Endothelial cell of umbilical vein (primary cell): ENCODE measurements around the gene CEP104. TPM values are rescaled to one million over a fixed set of nuclear protein-coding genes. Genes with fewer than 3 reads are reported as not detected.

Source experiments
- BruUV-seq: library from RNA; stranded (reverse); fragments of 400-500 nt; replicated peaks from 2 replicates; lab custom pipeline; 2021; lab: Mats Ljungman, UMichigan
- CTCF ChIA-PET: fragments of 300-600, 350-600 bp; sonication (Branson Sonifier 250); formaldehyde crosslinking; loops from one replicate; lab custom pipeline; 2021; ENCODE audit warnings: antibody characterized with exemption, inconsistent platforms; lab: Charles Lee
- POLR2A ChIA-PET: fragments of 300-600, 350-600 bp; sonication (Branson Sonifier 250); formaldehyde crosslinking; loops from one replicate; lab custom pipeline; 2021; ENCODE audit warnings: antibody characterized with exemption, inconsistent platforms; lab: Charles Lee
- DNase-seq: peaks from one replicate; pipeline ENCODE4 v3.0.0-alpha.2; 2011; ENCODE audit warnings: low read depth, low spot score
- FAIRE-seq: peaks from 2 replicates; lab custom pipeline; 2011; peaks lifted over from hg19 to GRCh38; lab: Jason Lieb, UNC
- H2AFZ ChIP-seq: 2 replicates; pipeline ENCODE4 v1.6.0; 2012; ENCODE audit warnings: low read depth, low read length, control low read depth, inconsistent platforms
- H3K27ac ChIP-seq: 2 replicates; pipeline ENCODE4 v1.5.1; 2011; ENCODE audit warnings: low read depth, mild to moderate bottlenecking, control low read depth, low read length, moderate library complexity; ENCODE audit not compliant: insufficient read depth
- H3K27me3 ChIP-seq, 2 experiments: 2 replicates each; pipeline versions ENCODE4 v1.6.0 to v1.6.1; 2011; ENCODE audit warnings: low read length in 2 of 2, mixed read lengths in 1 of 2; ENCODE audit not compliant: control insufficient read depth in 2 of 2, insufficient read depth in 2 of 2
- H3K36me3 ChIP-seq, 2 experiments: 2 replicates in 1 of 2; 3 replicates in 1 of 2; pipeline ENCODE4 v1.5.1; 2011; ENCODE audit warnings: low read length in 2 of 2, mild to moderate bottlenecking in 1 of 2, moderate library complexity in 1 of 2; ENCODE audit not compliant: control insufficient read depth in 2 of 2, insufficient read depth in 2 of 2; ENCODE audit errors: extremely low read depth in 1 of 2
- H3K4me1 ChIP-seq: 3 replicates; pipeline ENCODE4 v1.5.1; 2011; ENCODE audit warnings: mild to moderate bottlenecking, low read length; ENCODE audit not compliant: control insufficient read depth, insufficient read depth; ENCODE audit errors: extremely low read depth
- H3K4me2 ChIP-seq: 2 replicates; pipeline ENCODE4 v1.6.1; 2011; ENCODE audit warnings: low read length, control low read depth, mixed read lengths; ENCODE audit not compliant: insufficient read depth
- H3K4me3 ChIP-seq, 3 experiments: fragments of 200-600 bp in 1 of 3; sonication (generic), shearing (Covaris generic) in 1 of 3; replicated peaks in 1 of 3; 2 replicates each; pipeline ENCODE4 v1.5.1; 2011 to 2016; ENCODE audit warnings: control low read depth in 3 of 3, low read length in 3 of 3, mild to moderate bottlenecking in 2 of 3, inconsistent platforms in 1 of 3, low read depth in 1 of 3, moderate library complexity in 1 of 3; ENCODE audit not compliant: insufficient read depth in 1 of 3
- H3K79me2 ChIP-seq: 2 replicates; pipeline ENCODE4 v1.6.0; 2012; ENCODE audit warnings: low read length, inconsistent platforms; ENCODE audit not compliant: control insufficient read depth, insufficient read depth
- H3K9ac ChIP-seq: replicated peaks from 2 replicates; pipeline ENCODE3; 2011; ENCODE audit warnings: low read length, control low read depth; ENCODE audit not compliant: insufficient read depth; ENCODE audit errors: extremely low read depth
- H3K9me1 ChIP-seq: replicated peaks from 3 replicates; pipeline ENCODE4 v1.6.0; 2011; ENCODE audit warnings: mild to moderate bottlenecking, low read length; ENCODE audit not compliant: control insufficient read depth, insufficient read depth; ENCODE audit errors: extremely low read depth
- H3K9me3 ChIP-seq: replicated peaks from 2 replicates; pipeline ENCODE4 v1.5.1; 2012; ENCODE audit warnings: low read length, inconsistent platforms; ENCODE audit not compliant: control insufficient read depth, insufficient read depth
- H4K20me1 ChIP-seq: replicated peaks from 2 replicates; pipeline ENCODE3; 2011; ENCODE audit warnings: mild to moderate bottlenecking, low read length; ENCODE audit not compliant: control insufficient read depth, insufficient read depth; ENCODE audit errors: extremely low read depth
- CTCF ChIP-seq, 2 donors: IDR thresholded peaks; 1 replicate in 1 of 2; 2 replicates in 1 of 2; pipeline ENCODE4 v1.5.1; 2011; ENCODE audit warnings: low read length in 2 of 2, mild to moderate bottlenecking in 2 of 2, moderate library complexity in 2 of 2, control low read depth in 1 of 2, inconsistent platforms in 1 of 2, low read depth in 1 of 2; ENCODE audit not compliant: insufficient read depth in 1 of 2; ENCODE audit errors: extremely low read depth in 1 of 2
- JUN ChIP-seq: IDR thresholded peaks from 2 replicates; pipeline ENCODE4 v1.6.1; 2011; ENCODE audit warnings: borderline replicate concordance, low read depth; ENCODE audit not compliant: insufficient read length, insufficient read depth
- MAX ChIP-seq: IDR thresholded peaks from 2 replicates; pipeline ENCODE4 v1.6.1; 2011; ENCODE audit not compliant: insufficient read depth, insufficient read length
- POLR2A ChIP-seq: IDR thresholded peaks from 2 replicates; pipeline ENCODE4 v1.6.1; 2012; ENCODE audit warnings: low read depth, mild to moderate bottlenecking, control low read depth, low read length
- POLR2AphosphoS5 ChIP-seq: IDR thresholded peaks from 2 replicates; pipeline ENCODE4 v1.6.1; 2012; ENCODE audit warnings: low read depth, mild to moderate bottlenecking, control low read depth, low read length, moderate library complexity; ENCODE audit not compliant: insufficient read depth
- dilution Hi-C: fragments of 300-500 bp; cut with MboI; formaldehyde crosslinking; loops from one replicate; pipeline ENCODE4 v1.15.0; 2019; ENCODE audit warnings: low sequenced_read_pairs; ENCODE audit not compliant: extremely low pct_ligation_motif_present
- intact Hi-C: fragments of 100-400 bp; cut with micrococcal nuclease; formaldehyde crosslinking; loops from one replicate; pipeline ENCODE4 v1.10.0; 2022
- polyA plus RNA-seq, 4 experiments: library from polyadenylated mRNA; depleted of rRNA in 3 of 4; stranded (reverse) in 3 of 4; unstranded in 1 of 4; fragments of >200 nt; gene quantifications; 2 replicates each; pipeline versions ENCODE4 v1.2.1 to v1.2.3, GENCODE V29; 2011 to 2012; ENCODE audit warnings: missing spikeins in 1 of 4
- total RNA-seq: library from RNA; stranded (reverse); gene quantifications from 2 replicates; pipeline ENCODE4 v1.2.3, GENCODE V29; 2021

CEP104 gene
- total and polyA plus RNA-seq, 2 donors (not counting 3 experiments of a cell fraction or from before 2014, with no cell fraction given) = 12.4 to 43.0 TPM

- Histone ChIP-seq H3K36me3 (peaks cover 3 to 38% of the 10 kb centered on the region in 2 experiments), H2AFZ (no peak overlapping the region), H3K79me2 (no peaks in the 10 kb centered on the region), H3K27ac (no peak overlapping the region), H4K20me1 (no peaks in the 10 kb centered on the region), H3K27me3 (no peaks in the 10 kb centered on the region), H3K9ac (no peak overlapping the region), H3K9me3 (no peaks in the 10 kb centered on the region), H3K4me1 (no peaks in the 10 kb centered on the region), H3K4me3 (no peak overlapping the region), H3K4me2 (no peak overlapping the region), H3K9me1 (no peaks in the 10 kb centered on the region)
- dilution Hi-C loops (no loop called here), intact Hi-C loops (no loop called here)
- no peak for TF ChIP-seq POLR2AphosphoS5
- no peak for TF ChIP-seq POLR2A
- no peak for TF ChIP-seq CTCF (IDR thresholded peaks at IDR 0.05; ENCODE audit: extremely low read depth in 1 of 2, insufficient read depth in 1 of 2, low read depth in 1 of 2, low read length in 2 of 2)
- no peak for TF ChIP-seq JUN
- no peak for TF ChIP-seq MAX
- ChIA-PET POLR2A (no interaction called here), CTCF (no interaction called here)
- no TSS peak for BruUV-seq
- DNase-seq = no peak
- no peak for FAIRE-seq
Observed at GRCh38 chr1:3779265-3779911, 77.6 kb downstream of the CEP104 start.
